Esophagus (tissue), 2 donors: ENCODE results near the gene GAB4. TPM values are rescaled to one million over a fixed set of nuclear protein-coding genes. Genes with fewer than 3 reads are reported as not detected.
"Not testable (repeated sequence)": the region's sequence is repeated elsewhere in the genome, so short reads cannot be mapped to it uniquely, and the experiment has no call there.

Experiments used
- H3K27ac ChIP-seq, 2 donors: one replicate each; pipeline ENCODE4 v1.5.1; 2013; ENCODE audit warnings: low read depth in 2 of 2, mild to moderate bottlenecking in 2 of 2, inconsistent platforms in 1 of 2, low read length in 1 of 2, moderate library complexity in 1 of 2
- H3K27me3 ChIP-seq, 2 donors: one replicate each; pipeline ENCODE4 v1.6.1; 2013; ENCODE audit warnings: low read length in 2 of 2, control low read depth in 1 of 2, mild to moderate bottlenecking in 1 of 2; ENCODE audit not compliant: insufficient read depth in 2 of 2, control insufficient read depth in 1 of 2
- H3K36me3 ChIP-seq, 2 donors: one replicate each; pipeline ENCODE4 v1.6.1; 2013; ENCODE audit warnings: low read length in 1 of 2; ENCODE audit not compliant: control insufficient read depth in 2 of 2, insufficient read depth in 2 of 2
- H3K4me1 ChIP-seq, 2 donors: one replicate each; pipeline ENCODE4 v1.6.1; 2013; ENCODE audit warnings: low read length in 1 of 2; ENCODE audit not compliant: control insufficient read depth in 2 of 2, insufficient read depth in 2 of 2
- H3K4me3 ChIP-seq, 2 donors: one replicate each; pipeline ENCODE4 v1.5.1; 2013; ENCODE audit warnings: low read length in 2 of 2, mild to moderate bottlenecking in 2 of 2, low read depth in 1 of 2, moderate library complexity in 1 of 2
- H3K9me3 ChIP-seq, 2 donors: one replicate each; pipeline ENCODE4 v1.6.1; 2013; ENCODE audit warnings: mild to moderate bottlenecking in 2 of 2, low read depth in 1 of 2, low read length in 1 of 2, moderate library complexity in 1 of 2; ENCODE audit not compliant: control insufficient read depth in 2 of 2, insufficient read depth in 1 of 2
- WGBS, 2 donors: extraction: QIAGEN DNeasy Blood & Tissue Kit; methylation state at CpG; one replicate each; pipeline ENCODE4 v1.1.7; 2013; 5-methylcytosine and 5-hydroxymethylcytosine counted together
- polyA plus RNA-seq, 2 donors: library from polyadenylated mRNA; stranded (reverse); fragments of 200-250 nt; gene quantifications; one replicate each; pipeline ENCODE4 v1.2.3, GENCODE V29; 2013
- donor health status: healthy with polysubstance abuse.
- donor health status: Bipolar disorder and iron deficiency.

The GAB4 gene
- polyA plus RNA-seq, 2 donors = not detected

- no peaks in the 10 kb centered on the region for H3K36me3 ChIP-seq
- no peak overlapping the region for H3K4me3 ChIP-seq
- no peaks in the 10 kb centered on the region for H3K27me3 ChIP-seq
- no peaks in the 10 kb centered on the region for H3K9me3 ChIP-seq
- H3K4me1 ChIP-seq = no peaks in the 10 kb centered on the region
- WGBS, 2 donors = 53 to 76% methylated on average over 1 of the region's 1 CpG
- H3K27ac ChIP-seq = no peak overlapping the region
Observed at GRCh38 chr22:16922706-16923105, 85.3 kb downstream of the GAB4 start.

DNA sequence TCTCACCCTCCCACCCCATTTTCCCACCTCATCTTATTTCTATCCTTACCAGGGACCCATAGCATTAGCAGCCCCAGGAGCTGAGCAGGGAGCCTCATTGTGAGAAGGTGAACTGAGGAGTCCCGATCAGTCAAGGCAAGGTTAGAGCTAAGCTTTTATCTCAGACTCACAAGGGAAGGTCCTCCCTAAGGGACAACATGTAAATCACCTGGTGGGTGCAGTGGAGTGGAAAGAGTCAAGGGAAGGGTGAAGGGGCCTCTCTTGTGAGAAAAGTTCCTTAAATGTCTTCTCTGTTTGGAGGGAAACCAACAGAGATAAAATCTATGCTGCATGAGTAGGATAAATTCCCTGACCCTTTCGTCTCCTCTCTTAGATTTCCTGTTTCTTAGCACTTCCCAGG, 85.9 kb downstream of the GAB4 start:
- no peaks in the 10 kb centered on the region for H3K4me1 ChIP-seq
- H3K27me3 ChIP-seq = no peaks in the 10 kb centered on the region
- no peak overlapping the region for H3K4me3 ChIP-seq
- H3K9me3 ChIP-seq = no peaks in the 10 kb centered on the region
- H3K27ac ChIP-seq = no peak overlapping the region
- H3K36me3 ChIP-seq = no peaks in the 10 kb centered on the region
- 53% methylated on average over 2 of the region's 2 CpGs for WGBS, 2 donors

DNA sequence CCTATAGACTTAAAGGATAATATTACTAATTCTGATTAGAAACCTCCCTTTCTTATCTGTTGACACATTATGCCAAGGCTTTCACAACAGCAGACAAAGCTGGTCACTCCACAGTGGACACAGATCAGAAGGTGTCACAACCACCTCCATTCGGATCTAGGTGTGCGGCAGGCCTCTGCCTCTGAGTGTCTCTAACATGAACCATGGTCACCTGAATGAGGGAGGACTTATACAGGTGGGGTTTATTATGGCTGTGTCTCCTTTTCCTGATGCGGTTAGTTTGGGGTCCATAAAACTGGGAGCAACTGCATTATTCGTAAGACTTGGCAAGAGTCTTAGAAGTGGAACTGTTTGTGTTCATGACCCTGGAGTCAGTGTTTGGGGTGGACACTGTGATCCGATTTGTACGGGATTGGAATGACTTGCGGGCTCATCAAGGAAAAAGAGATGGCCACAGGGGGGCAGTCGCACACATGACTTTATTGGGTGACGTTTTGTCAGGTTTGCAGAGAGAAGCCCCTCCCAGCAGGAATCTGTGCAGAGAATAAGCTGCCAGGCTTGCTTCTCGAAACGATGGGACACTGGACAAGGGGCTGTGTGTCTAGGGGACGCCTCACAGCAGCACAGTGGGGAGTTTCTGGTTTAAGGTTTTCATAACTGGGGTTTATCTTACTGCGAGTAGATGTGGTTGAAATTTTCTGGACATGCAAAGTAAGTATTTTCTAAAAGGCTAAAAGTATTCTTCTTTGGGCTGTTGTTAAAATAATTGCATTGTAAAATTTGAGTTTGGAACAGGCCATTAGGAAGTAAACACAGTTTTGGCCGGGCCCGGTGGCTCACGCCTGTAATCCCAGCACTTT, 90.6 kb downstream of the GAB4 start:
- no peak overlapping the region for H3K4me3 ChIP-seq
- H3K9me3 ChIP-seq = no peaks in the 10 kb centered on the region
- no peaks in the 10 kb centered on the region for H3K36me3 ChIP-seq
- no peaks in the 10 kb centered on the region for H3K27me3 ChIP-seq
- 27 to 31% methylated on average over 16 of the region's 16 CpGs for WGBS, 2 donors
- no peak overlapping the region for H3K27ac ChIP-seq
- no peaks in the 10 kb centered on the region for H3K4me1 ChIP-seq

- Histone ChIP-seq H3K27ac (no peak overlapping the region), H3K27me3 (no peaks in the 10 kb centered on the region), H3K36me3 (no peaks in the 10 kb centered on the region), H3K4me1 (no peaks in the 10 kb centered on the region), H3K9me3 (no peaks in the 10 kb centered on the region), H3K4me3 (no peak overlapping the region)
- 65 to 67% methylated on average over 2 of the region's 2 CpGs for WGBS, 2 donors
Observed at GRCh38 chr22:16915701-16916100, 92.3 kb downstream of the GAB4 start.

DNA sequence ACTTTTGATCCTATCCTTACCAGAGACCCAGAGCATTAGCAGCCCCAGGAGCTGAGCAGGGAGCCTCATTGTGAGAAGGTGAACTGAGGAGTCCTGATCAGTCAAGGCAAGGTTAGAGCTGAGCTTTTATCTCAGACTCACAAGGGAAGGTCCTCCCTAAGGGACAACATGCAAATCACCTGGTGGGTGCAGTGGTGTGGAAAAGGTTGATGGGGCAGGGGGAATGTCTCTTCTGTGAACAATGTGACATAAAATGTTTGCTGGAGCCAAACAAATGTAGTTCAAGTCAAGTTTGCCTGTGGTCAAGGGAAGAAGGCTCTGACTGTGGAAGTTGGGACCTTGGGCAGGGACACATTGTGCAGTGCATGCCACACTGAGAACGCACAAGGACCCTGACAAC, 93.1 kb downstream of the GAB4 start:
- H3K27me3 ChIP-seq = not testable (repeated sequence)
- 41 to 72% methylated on average over 1 of the region's 1 CpG for WGBS, 2 donors

DNA sequence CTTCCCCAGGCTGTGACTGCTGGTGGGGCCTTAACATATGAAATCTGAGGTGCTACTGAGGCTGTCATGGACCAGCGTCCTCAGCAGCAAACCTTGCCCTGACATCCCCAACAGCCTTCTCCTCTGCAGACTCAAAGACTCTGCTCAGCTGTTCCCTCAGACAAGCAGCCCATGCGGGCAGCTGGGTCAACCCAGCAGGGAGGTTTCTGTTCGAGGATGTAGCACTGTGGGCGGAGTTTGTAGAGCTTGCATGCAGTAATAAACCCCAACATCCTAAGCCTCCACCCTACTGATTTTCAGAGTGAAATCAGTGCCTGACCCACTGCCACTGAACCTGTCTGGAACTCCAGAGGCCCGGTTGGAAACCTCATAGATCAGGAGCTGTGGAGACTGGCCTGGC, 94.0 kb downstream of the GAB4 start:
- Histone ChIP-seq H3K4me3 (no peak overlapping the region), H3K27me3 (no peaks in the 10 kb centered on the region), H3K9me3 (no peaks in the 10 kb centered on the region), H3K27ac (no peak overlapping the region), H3K36me3 (no peaks in the 10 kb centered on the region), H3K4me1 (no peaks in the 10 kb centered on the region)
- WGBS, 2 donors = 41 to 42% methylated on average over 5 of the region's 5 CpGs

More for the DNA sequence above, 93.1 kb downstream of the GAB4 start:
- H3K36me3 ChIP-seq, H3K9me3 ChIP-seq, H3K4me1 ChIP-seq, H3K4me3 ChIP-seq, H3K27ac ChIP-seq: not testable (repeated sequence)

DNA sequence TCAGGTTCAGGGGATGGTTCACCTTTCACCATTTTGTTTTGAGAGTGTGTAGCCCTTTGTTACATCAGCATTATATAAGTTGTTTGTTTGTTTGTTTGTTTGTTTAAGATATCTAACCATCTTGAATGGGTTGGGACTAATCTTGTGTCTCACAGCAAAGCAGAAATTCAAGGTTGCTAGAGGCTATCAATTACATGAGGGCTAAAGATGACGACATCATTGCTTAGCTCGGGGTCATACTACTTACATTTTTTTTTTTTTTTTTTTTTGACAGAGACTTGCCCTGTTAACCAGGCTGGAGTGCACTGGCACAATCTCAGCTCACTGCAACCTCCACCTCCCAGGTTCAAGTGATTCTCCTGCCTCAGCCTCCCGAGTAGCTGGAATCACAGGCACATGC, 95.7 kb downstream of the GAB4 start:
- 63 to 74% methylated on average over 3 of the region's 3 CpGs for WGBS, 2 donors
- H3K4me1 ChIP-seq = no peaks in the 10 kb centered on the region
- H3K27me3 ChIP-seq = no peaks in the 10 kb centered on the region
- H3K9me3 ChIP-seq = no peaks in the 10 kb centered on the region
- H3K36me3 ChIP-seq = no peaks in the 10 kb centered on the region
- no peak overlapping the region for H3K4me3 ChIP-seq
- no peak overlapping the region for H3K27ac ChIP-seq

Other genes with a start within 250 kb of the GAB4 start
- not detected for gene XKR3, start 182.8 kb downstream of the GAB4 start, polyA plus RNA-seq
- 1 to 10 TPM; 3.8 TPM for gene IL17RA, start 76.8 kb upstream of the GAB4 start, polyA plus RNA-seq
- under 1 TPM; 0.19 to 0.33 TPM for gene TMEM121B, start 113.1 kb upstream of the GAB4 start, polyA plus RNA-seq
- gene HDHD5, start 151.1 kb upstream of the GAB4 start, polyA plus RNA-seq = 10 to 100 TPM; 15.2 to 26.4 TPM
- gene ADA2, start 211.2 kb upstream of the GAB4 start, polyA plus RNA-seq = 1 to 10 TPM; 2.7 to 5.2 TPM